ENCODE measurements around the gene SLC4A1. TPM values are rescaled to one million over a fixed set of nuclear protein-coding genes. Genes with fewer than 3 reads are reported as not detected.

Gene SLC4A1
- total and polyA plus RNA-seq, 12 donors, result 0.06 to 2.4 (median 0.52) TPM; not detected in 1

DNA sequence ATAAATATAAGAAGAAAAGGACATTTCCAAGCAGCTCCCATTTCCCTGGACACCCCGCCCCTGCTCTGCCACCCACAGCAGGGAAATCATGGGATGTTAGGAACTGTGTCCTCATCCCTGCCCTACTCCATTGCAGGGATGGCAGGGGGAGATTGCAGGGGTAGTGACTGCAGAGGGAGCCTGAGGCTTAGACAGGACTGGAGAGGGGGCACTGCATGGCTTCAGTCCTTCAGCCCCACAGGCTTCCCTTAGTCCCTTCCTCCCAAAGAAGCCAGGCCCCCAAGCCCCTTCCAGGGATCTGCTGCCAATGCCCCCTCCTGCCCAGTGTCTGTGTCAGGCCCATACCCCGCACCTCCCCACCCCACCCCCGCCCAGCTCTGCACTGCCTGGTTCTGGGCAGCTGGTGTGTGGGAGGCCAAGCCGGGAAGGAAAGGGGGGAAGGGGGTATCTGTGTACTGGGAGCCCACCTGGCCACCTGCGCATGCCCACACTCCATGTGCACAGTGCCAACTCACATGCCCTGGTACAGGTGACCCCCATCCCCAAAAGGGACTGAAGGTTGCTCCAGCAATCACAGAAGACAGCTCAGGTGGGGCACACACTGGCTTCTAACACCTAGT is 43.7 kb upstream of the SLC4A1 start:
- Histone ChIP-seq H3K36me3 (no peaks in the 10 kb centered on the region), H3K27me3 (peaks cover 15 to 65% (median 40%) of the 10 kb centered on the region in 7 donors), H3K27ac (no peak overlapping the region), H3K4me1 (peaks cover 8 to 37% (median 23%) of the 10 kb centered on the region in 9 donors), H3K4me3 (no peak overlapping the region), H3K9me3 (no peaks in the 10 kb centered on the region)
- 68 to 82% methylated on average over 4 to 5 of the region's 5 CpGs for WGBS, 2 donors
- no peak for TF ChIP-seq CTCF (IDR thresholded peaks at IDR 0.05)
- intact Hi-C loops (cut with DNase I), result no loop called here
- no peak for DNase-seq
- no peak for ATAC-seq

GRCh38 chr17:44310609-44311376 is 42.9 kb upstream of the SLC4A1 start:
- DNase-seq (no peak), ATAC-seq (no peak)
- peaks cover 15 to 65% (median 31%) of the 10 kb centered on the region in 7 donors for H3K27me3 ChIP-seq
- no peak overlapping the region for H3K27ac ChIP-seq
- intact Hi-C loops (cut with DNase I), result no loop called here
- H3K4me1 ChIP-seq, result peaks cover 8 to 36% (median 23%) of the 10 kb centered on the region in 9 donors
- H3K9me3 ChIP-seq, result no peaks in the 10 kb centered on the region
- TF ChIP-seq CTCF (IDR thresholded peaks at IDR 0.05), result no peak
- H3K4me3 ChIP-seq, result no peak overlapping the region
- WGBS, 2 donors, result 62 to 73% methylated on average over 10 of the region's 10 CpGs
- no peaks in the 10 kb centered on the region for H3K36me3 ChIP-seq

DNA sequence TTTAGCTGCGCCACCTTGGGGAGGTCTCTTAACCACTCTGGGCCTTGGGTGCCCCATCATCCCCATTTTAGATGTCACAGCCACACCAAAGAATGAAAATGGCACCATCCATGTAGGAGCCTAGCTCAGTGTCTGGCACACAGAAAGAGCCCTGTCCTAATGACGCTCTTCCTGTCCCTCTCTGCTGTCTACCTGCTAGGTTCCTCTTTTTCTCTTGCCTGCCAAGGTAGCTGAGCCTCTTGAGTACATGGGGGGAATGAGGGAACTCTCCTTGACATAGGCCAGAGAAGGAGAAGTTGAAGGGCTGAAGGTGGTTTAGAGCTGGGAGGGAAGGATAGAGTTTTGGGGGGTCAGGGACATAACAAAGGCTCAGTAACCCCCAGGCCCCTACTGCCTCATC is 42.3 kb upstream of the SLC4A1 start:
- no peaks in the 10 kb centered on the region for H3K36me3 ChIP-seq
- WGBS, 2 donors, result 88 to 93% methylated on average over 2 of the region's 2 CpGs
- no peak overlapping the region for H3K27ac ChIP-seq
- TF ChIP-seq CTCF (IDR thresholded peaks at IDR 0.05), result no peak
- ATAC-seq (no peak), DNase-seq (no peak)
- H3K4me3 ChIP-seq, result no peak overlapping the region
- peaks cover 12 to 65% (median 30%) of the 10 kb centered on the region in 7 donors for H3K27me3 ChIP-seq
- peaks cover 8 to 32% (median 23%) of the 10 kb centered on the region in 9 donors for H3K4me1 ChIP-seq
- intact Hi-C loops (cut with DNase I), result no loop called here
- no peaks in the 10 kb centered on the region for H3K9me3 ChIP-seq

DNA sequence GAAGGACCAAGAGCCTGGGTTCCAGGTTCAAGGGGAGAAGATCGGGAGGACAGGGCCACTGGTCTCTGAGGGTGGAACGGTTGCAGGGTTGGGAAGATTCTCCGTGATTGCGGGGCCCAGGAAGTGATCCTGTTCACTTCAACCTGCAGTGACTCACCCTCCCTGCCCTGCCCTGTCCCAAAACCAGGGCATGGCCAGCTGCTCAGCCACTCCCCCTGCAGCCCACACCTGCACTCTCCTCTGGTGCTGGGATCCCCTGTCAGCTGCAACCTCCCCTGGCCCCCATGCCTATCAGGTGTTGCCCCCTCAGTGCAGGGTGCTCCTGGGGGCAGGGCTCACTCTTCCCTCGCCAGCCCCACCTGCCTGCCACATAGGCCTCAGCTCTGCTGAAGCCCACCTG is 41.5 kb upstream of the SLC4A1 start:
- intact Hi-C loops (cut with DNase I), result loop anchor here in 1 of 10 donors (5.0 kb wide), 1 partner anchor 82 kb away; no protein-coding TSS in a partner anchor
- TF ChIP-seq CTCF (IDR thresholded peaks at IDR 0.05), result no peak
- H3K27ac ChIP-seq, result no peak overlapping the region
- H3K9me3 ChIP-seq, result no peaks in the 10 kb centered on the region
- H3K36me3 ChIP-seq, result no peaks in the 10 kb centered on the region
- peaks cover 5 to 65% (median 28%) of the 10 kb centered on the region in 7 donors for H3K27me3 ChIP-seq
- 59 to 60% methylated on average over 5 of the region's 5 CpGs for WGBS, 2 donors
- no peak for DNase-seq
- no peak for ATAC-seq
- H3K4me3 ChIP-seq, result no peak overlapping the region
- H3K4me1 ChIP-seq, result peaks cover 4 to 26% (median 18%) of the 10 kb centered on the region in 9 donors

Measured in heart right ventricle (tissue), 16 donors.